ENCODE results near the gene NCSTN. TPM values are rescaled to one million over a fixed set of nuclear protein-coding genes. Genes with fewer than 3 reads are reported as not detected.

The NCSTN gene
- total RNA-seq, 1 donor from 2014 or later, result 50.7 TPM

DNA sequence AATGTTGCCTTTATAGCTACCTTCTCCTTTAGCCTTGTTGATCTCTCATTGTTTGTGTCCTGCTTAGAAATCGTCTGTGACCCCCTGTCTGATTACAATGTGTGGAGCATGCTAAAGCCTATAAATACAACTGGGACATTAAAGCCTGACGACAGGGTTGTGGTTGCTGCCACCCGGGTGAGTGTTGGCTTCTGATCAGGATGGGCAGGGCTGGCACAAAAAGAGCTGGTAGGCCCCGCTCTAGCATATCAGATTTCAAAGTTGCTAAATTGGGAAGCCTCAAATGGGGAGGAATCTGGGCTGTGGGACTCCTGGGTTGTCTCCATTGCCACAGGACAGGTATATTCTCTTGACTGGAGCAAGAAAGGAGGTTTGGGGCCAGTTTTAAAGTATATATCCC lies 8.4 kb downstream of the NCSTN start:
- DNase-seq (ENCODE audit: low read depth in 2 of 2), result no peak

GRCh38 chr1:160352555-160352954 lies 9.4 kb downstream of the NCSTN start:
- DNase-seq (ENCODE audit: low read depth in 2 of 2), result no peak

DNA sequence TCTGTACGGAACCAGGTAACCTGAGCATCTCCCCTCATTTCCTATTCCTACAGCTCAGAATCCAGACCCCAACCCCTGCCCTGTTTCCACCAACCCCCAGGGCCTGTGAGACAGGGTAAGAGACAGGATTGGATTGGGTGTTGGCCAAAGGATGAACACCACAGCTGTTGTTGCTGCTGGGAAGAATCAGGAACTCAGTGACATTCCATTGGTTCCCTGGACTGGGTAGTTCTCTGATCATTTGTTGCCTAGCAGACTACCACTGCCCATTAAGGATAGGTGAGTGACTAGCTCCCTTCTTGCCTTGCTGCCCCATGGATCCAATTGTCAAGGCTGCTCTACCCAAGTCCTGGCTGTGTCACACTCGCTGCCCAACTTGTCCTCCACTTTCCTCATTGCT lies 10.0 kb downstream of the NCSTN start:
- DNase-seq (ENCODE audit: low read depth in 2 of 2), result peak in 1 of 2 donors; percentile 17

DNA sequence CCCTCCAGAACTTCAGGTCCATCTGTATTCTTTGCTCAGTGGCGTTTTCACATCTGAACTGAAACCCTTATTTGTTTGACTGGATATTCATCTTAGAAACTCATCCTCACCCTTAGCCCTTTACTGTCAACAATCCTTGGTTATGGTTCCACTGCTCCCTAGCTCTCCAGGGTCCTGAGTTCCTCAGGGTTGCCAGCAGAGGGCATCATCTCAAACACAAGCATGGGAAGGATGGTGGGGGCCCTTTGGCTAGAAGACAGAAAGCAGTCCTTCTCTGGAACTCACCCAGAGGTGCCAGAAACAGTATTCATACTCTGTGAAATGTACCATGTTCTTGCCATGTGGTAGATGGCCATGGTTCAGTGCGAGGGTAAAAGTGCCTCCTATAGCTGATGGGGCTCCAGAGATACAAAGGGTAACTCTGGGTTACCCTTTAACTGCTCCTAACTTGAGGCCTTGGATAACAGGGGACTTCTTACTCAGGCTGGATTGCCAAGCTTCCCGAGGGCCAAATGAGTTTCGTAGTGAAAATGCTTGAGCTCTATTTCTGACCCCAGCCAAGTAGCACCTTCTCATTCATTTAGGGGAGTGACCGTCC lies 11.3 kb downstream of the NCSTN start:
- DNase-seq (ENCODE audit: low read depth in 2 of 2), result peak in 1 of 2 donors; percentile 36

DNA sequence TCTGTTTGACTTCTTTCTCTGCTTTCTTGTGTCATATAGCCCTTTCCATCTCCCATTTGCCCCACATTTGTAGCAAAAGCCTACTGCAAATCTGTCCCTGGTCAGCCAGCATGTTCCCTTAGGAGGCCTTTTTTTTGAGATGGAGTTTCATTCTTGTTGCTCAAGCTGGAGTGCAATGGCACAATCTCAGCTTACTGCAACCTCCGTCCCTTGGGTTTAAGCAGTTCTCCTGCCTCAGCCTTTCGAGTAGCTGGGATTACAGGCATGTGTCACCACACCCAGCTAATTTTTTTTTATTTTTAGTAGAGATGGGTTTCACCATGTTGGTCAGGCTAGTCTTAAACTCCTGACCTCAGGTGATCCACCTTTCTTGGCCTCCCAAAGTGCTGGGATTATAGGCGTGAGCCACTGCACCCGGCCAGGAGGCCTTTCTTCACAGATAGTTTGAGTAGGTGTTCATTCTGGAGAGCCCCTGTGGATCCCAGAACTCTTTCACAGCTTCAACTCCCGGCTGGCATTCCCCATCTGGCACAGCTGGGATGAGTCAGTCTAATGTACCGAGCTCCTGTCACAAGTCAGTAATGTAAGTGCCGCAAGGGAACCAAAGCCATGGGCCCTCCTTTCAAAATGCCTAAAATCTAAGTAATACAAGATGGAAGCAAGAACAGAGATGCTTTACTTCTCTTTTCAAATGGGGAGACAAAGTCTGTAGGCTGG lies 14.3 kb downstream of the NCSTN start:
- DNase-seq (ENCODE audit: low read depth in 2 of 2), result no peak

DNA sequence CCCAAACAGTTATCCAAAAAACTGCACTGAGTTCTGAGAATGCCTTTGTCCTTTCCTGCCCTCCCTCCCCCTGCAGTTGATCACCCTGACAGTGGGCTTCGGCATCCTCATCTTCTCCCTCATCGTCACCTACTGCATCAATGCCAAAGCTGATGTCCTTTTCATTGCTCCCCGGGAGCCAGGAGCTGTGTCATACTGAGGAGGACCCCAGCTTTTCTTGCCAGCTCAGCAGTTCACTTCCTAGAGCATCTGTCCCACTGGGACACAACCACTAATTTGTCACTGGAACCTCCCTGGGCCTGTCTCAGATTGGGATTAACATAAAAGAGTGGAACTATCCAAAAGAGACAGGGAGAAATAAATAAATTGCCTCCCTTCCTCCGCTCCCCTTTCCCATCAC lies 14.9 kb downstream of the NCSTN start:
- DNase-seq (ENCODE audit: low read depth in 2 of 2), result no peak

DNA sequence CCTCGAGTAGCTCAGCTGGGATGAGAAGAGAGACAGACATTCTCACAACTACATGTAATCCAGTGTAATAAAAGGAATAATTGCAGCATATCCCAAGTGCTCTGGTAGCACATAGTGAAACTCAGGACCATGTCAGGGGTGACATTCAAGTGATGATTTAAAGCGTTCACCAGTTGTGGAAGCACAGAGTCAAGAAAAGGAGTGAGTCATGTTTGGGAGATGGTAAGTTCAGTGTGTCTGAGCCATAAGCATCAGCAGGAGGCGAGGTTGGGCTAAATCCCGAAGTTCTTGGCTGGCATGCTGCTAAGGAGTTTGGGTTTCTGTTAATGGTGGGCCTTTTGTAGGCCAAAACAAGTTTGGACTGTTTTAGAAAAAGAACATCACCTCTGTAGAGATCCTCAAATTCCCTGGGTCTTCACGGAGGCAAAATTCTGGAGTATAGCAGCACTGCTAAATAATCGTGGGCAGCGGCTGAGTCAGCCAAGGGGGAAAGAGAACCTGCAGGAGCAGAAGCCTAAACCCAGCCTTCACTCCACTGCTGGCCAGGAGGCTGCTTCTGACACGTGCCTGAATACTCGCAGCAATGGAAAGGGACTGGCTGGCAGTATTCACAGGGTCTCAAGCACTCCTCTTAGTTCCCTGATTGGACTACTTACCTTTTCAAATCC lies 16.5 kb downstream of the NCSTN start:
- DNase-seq (ENCODE audit: low read depth in 2 of 2), result no peak

DNA sequence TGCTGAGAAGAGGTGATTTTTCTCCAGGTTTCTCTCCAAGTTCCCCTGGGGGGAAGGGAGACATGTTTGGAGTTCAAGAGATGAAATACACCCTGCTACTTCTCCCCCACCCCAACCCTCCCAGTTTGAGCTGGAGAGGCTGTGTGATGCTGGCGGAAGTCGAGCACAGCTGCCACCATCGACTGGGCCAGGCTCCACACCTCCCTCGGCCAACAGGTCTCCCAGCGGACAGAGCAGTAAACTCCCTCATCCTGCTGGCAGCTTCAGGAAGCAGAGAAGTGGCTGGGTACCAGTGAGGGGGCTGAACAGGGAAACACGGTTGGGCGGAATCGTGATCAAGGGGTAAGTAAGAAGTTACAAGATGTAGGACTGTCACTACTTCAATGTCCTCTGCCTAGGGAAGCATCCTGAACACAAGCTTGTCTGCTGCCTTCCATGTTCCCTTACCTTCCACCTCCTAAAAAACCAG lies 17.1 kb downstream of the NCSTN start:
- DNase-seq (ENCODE audit: low read depth in 2 of 2), result no peak

- DNase-seq (ENCODE audit: low read depth in 2 of 2), result no peak
Observed at GRCh38 chr1:160361199-160361598, 18.0 kb downstream of the NCSTN start.

DNA sequence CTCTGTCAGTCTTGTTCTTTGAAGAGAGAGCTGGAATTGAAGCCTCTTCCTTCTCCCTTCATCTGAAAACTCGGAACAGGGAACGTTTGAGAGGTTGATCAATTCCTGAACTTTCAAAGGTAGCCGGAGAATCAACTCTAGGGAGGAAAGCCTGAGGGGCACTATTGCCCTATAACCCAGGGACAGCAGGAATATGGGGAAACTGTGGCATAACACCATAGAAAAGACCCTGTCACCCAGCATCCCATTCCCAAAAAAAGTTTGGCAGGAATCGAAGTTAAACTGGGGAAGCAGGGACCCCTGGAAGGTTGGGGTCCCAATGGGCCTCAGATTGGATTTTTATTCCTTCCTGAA lies 18.6 kb downstream of the NCSTN start:
- DNase-seq (ENCODE audit: low read depth in 2 of 2), result no peak

DNA sequence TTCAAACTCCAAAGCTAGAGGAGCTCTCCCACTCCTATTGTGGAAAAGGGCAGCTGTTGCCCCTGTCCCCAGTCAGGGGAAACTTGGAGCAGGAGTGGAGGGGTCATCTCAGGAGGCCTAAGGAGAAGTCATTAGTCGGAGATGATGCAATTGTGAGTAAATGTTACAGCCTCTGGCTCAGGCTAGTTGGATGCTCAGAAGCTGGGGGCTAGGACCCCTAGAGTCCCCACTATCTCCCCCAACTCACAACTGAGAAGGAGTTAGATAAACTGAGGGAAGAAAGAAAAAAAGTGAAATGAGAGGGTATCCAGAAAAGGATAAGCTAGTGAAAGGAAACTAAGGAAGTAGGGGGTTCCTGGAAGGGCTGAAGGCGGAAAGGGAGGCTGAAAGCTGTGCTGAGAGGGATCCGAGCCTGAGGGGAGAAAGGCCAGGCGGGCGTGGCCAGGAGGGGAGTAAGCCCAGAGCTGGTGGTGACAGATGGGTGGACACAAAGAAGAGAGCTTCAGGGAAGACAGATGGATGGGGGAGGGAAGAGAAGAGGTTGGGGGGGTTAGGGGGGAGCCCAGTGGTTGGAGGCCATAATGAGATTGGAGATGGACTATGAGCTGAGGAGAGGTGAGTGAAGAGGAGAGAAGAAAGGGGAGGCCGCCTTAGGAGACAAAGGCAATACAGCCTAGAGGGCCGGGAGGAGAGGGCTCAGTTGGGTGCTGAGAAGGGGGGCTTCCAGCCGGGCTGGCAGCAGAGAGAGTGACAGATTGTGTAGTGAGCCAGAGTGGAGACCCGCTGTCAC lies 19.2 kb downstream of the NCSTN start:
- DNase-seq (ENCODE audit: low read depth in 2 of 2), result no peak

DNA sequence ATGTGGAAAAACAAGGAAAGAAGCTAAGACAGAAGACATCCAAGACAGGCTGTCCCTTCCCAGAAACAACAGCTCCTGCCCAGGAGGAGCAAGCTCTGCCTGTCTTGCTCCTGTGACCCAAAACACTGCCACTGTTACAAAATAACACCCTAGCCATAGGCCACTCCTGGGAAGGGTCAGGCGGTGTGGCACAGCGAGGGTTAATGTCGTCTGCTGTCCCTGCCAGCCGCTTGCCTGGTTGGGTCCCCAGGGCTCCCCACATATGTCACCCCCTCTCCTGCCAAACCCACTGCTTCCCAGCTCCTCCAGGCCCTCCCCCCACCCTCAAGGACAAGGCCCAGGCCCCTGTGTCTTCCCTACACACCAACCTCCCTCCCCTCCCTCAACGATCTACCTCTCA lies 19.8 kb downstream of the NCSTN start:
- DNase-seq (ENCODE audit: low read depth in 2 of 2), result no peak

DNA sequence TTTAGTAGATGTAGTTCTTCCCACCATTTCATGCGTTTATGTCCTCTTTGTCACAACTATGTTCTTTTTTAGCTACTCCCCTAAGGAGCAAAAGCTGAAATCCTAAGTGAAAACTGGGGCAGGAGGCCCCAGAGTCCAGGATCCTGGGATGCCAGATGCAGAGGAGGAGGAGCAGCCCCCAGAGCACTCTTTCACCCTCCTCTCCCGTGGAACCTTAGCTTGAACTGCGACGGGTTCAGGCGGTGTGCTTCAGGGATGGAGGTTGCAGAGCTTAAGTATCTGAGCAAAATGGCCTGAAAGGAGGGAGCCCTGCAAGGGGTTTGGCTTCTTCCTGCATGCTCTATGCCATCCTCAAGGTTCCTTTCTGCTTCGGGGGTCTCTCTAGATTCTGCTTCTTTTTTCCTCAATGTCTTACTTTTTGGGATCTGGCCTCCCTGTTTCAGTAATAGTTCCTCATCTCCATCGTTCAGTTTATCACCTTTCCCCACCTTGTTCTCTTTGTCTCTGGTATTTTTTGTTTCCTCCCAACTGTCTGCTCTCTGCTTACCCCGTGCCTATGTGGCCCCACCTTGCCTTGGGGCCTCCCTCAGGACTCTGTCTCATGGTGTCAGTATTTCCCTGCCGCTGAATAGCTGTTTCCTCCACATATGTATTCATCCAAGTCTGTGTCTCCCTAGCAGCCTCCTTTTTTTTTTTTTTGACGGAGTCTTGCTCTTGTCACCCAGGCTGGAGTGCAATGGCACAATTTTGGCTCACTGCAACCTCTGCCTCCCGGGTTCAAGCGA lies 21.0 kb downstream of the NCSTN start:
- no peak for DNase-seq (ENCODE audit: low read depth in 2 of 2)

- DNase-seq (ENCODE audit: low read depth in 2 of 2), result no peak
Observed at GRCh38 chr1:160365325-160365724, 22.1 kb downstream of the NCSTN start.

- DNase-seq (ENCODE audit: low read depth in 2 of 2), result no peak
Observed at GRCh38 chr1:160366731-160367515, 23.7 kb downstream of the NCSTN start, which contains the start of gene NHLH1. Gene NHLH1, plus strand, starts transcription at chr1:160367071. Its CDS starts 3,661 bp downstream, at chr1:160370732.

GRCh38 chr1:160367516-160367900 lies 24.3 kb downstream of the NCSTN start:
- DNase-seq (ENCODE audit: low read depth in 2 of 2), result no peak

DNA sequence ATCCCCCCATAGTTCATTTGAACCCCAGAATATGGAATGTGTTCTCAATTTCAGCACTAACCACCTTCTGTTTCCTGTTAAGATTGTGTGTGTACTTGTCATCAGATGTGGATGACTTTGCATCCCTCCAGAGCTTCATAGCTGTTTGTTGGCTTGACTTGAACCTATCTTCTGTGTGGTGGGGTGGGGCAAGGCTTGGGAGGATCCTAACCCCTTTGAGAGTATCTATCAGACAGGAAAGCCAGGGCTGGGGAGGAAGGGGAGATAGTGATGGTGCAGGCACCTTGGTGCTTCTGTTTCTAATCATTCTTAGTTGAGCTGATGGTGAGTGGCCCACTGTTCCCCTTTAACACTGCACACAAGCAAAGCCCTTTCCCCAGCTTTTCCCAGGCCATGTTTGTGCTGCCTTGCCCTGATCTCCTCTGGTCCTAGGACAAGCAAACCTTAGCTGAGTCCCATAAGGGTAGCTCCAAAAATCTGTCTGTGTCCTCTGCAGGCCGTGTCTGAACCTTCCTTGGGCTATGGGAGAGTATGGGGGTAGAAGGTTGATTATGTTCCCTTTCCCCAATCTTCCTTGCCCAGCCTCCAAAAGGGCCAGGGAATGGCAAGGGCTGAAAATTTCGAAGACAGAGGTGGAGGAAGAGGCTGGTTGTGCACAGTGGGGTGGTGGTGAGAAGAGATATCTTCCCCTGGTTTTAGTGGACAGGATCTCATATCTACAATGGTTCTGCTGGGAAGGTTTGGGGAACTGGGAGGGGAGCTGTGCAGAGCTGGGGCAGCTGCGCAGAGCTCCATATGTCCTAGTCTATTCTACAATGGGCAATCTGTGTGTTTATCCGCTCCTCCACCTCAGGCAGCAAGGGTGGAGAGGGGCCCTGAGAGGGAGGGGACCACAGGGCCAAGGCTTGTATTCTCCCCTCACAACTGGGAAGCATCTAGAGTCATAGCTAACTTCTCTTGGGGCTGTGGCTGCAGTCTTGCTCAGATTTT lies 25.0 kb downstream of the NCSTN start:
- DNase-seq (ENCODE audit: low read depth in 2 of 2), result no peak

DNA sequence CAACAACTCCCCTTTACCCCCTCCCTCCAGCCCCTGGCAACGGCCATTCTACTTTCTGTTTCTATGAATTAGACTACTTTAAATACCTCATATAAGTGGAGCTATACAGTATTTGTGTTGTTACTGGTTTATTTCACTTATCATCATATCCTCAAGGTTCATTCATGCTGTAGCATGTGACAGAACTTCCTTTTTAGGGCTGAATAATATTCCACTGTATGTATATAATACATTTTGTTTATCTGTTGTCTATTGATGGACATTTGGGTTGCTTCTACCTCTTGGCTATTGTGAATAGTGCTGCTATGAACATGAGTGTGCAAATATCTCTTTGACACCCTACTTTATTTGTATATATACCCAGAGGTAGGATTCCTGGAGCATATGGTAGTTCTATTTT lies 25.9 kb downstream of the NCSTN start:
- no peak for DNase-seq (ENCODE audit: low read depth in 2 of 2)

All from dermis microvascular lymphatic vessel endothelial cell (primary cell).